Measurements from ENCODE around the gene KHNYN. TPM values are rescaled to one million over a fixed set of nuclear protein-coding genes. Genes with fewer than 3 reads are reported as not detected.
"Not testable (repeated sequence)": the region's sequence is repeated elsewhere in the genome, so short reads cannot be mapped to it uniquely, and the experiment has no call there.

Gene KHNYN
- total RNA-seq, 2 experiments from 2014 or later = 62.5 to 62.9 TPM

GRCh38 chr14:24463884-24464785 lies 34.4 kb downstream of the KHNYN start:
- Mint-ChIP-seq H3K4me1 (ENCODE audit: low read depth) (peaks cover 25% of the 10 kb centered on the region), H3K36me3 (no peaks in the 10 kb centered on the region), H3K4me3 (no peak overlapping the region), H3K27me3 (no peaks in the 10 kb centered on the region), H3K9me3 (no peaks in the 10 kb centered on the region), H3K27ac (no peak overlapping the region)
- POLR2A ChIA-PET = no interaction called here
- no peak for DNase-seq
- CTCF ChIA-PET = interaction anchor here (1.2 kb wide), 1 partner anchor 19 kb away, joined by 3 read pairs; no protein-coding TSS in a partner anchor
- intact Hi-C loops (cut with micrococcal nuclease) = no loop called here

DNA sequence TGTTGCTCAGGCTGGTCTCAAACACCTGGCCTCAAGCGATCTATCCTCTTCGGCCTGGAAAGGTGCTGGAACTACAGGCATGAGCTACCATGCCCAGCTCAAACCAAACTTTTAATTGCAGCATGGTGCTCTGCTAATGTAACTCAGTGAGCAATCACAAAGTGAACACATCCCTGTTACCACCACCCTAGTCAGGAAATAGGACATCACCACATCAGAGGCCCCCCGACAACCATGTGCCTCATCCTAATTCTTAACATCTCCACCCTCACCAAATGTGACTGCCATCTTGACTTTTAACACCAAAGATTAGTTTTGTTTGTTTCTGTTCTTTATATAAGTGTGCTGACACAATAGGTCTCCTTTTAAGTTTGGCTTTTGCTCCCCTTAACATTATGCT lies 35.6 kb downstream of the KHNYN start:
- peaks cover 2% of the 10 kb centered on the region for H3K9me3 Mint-ChIP-seq
- ChIA-PET POLR2A (no interaction called here), CTCF (no interaction called here)
- no peak for DNase-seq
- H3K27me3 Mint-ChIP-seq = no peaks in the 10 kb centered on the region
- peaks cover 25% of the 10 kb centered on the region for H3K4me1 Mint-ChIP-seq (ENCODE audit: low read depth)
- intact Hi-C loops (cut with micrococcal nuclease) = no loop called here
- H3K36me3 Mint-ChIP-seq = no peaks in the 10 kb centered on the region
- no peak overlapping the region for H3K4me3 Mint-ChIP-seq
- no peak overlapping the region for H3K27ac Mint-ChIP-seq

- Mint-ChIP-seq H3K27ac (no peak overlapping the region), H3K4me3 (no peak overlapping the region), H3K9me3 (peaks cover 4% of the 10 kb centered on the region), H3K36me3 (no peaks in the 10 kb centered on the region), H3K27me3 (no peaks in the 10 kb centered on the region), H3K4me1 (ENCODE audit: low read depth) (peaks cover 25% of the 10 kb centered on the region)
- CTCF ChIA-PET = no interaction called here
- intact Hi-C loops (cut with micrococcal nuclease) = no loop called here
- no peak for DNase-seq
- POLR2A ChIA-PET = no interaction called here
Measured at GRCh38 chr14:24465805-24466204, 36.1 kb downstream of the KHNYN start.

- POLR2A ChIA-PET; H3K4me3 Mint-ChIP-seq; H3K36me3 Mint-ChIP-seq; intact Hi-C loops (cut with micrococcal nuclease); H3K9me3 Mint-ChIP-seq; DNase-seq; H3K27ac Mint-ChIP-seq; H3K27me3 Mint-ChIP-seq; H3K4me1 Mint-ChIP-seq (ENCODE audit: low read depth): not testable (repeated sequence)
- CTCF ChIA-PET = interaction anchor here (2.6 kb wide), 1 partner anchor 11 kb away, joined by 8 read pairs; no protein-coding TSS in a partner anchor
Measured at GRCh38 chr14:24470450-24470849, 40.7 kb downstream of the KHNYN start.

DNA sequence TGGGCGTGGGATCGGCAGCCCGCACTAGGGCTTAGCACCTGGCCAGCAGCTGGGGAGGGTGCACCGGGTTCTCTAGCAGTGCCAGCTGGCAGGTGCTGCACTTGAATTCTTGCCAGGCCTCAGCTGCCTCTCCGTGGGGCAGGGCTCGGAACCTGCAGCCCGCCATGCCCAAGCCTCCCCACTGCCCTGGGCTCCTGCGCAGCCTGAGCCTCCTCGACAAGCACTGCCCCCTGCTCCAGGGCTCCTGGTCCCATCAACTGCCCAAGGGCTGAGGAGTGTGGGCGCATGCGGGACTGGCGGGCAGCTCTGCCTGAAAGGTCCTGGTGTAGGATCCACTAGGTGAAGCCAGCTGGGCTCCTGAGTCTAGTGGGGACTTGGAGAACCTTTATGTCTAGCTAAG lies 43.5 kb downstream of the KHNYN start:
- Mint-ChIP-seq H3K27ac (no peak overlapping the region), H3K4me3 (no peak overlapping the region), H3K9me3 (peaks cover 4% of the 10 kb centered on the region), H3K4me1 (ENCODE audit: low read depth) (no peaks in the 10 kb centered on the region), H3K27me3 (no peaks in the 10 kb centered on the region), H3K36me3 (no peaks in the 10 kb centered on the region)
- intact Hi-C loops (cut with micrococcal nuclease) = no loop called here
- CTCF ChIA-PET = interaction anchor here (1.3 kb wide), 1 partner anchor 9 kb away, joined by 4 read pairs; no protein-coding TSS in a partner anchor
- POLR2A ChIA-PET = no interaction called here
- no peak for DNase-seq

DNA sequence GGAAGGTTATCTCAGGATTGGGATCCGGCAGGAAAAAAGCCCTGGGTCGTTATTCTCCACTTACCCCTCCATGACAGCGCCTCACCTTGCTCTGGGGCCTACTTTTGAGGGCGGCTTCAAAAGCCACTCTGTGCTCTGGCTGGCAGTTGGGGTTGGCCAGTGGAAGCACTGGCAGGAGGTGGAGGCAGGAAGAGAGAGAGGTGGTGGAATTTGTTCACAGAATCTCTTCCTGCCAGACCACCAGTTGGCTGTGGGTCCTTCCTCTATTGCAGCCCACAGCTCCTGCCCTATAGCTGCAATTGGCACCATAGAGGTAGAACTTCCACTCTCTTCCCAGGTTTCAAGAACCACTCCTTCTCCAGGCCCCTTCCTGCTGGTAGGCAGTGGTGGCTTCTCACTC lies 45.5 kb downstream of the KHNYN start:
- Mint-ChIP-seq H3K36me3 (no peaks in the 10 kb centered on the region), H3K27me3 (no peaks in the 10 kb centered on the region), H3K4me1 (ENCODE audit: low read depth) (no peaks in the 10 kb centered on the region), H3K4me3 (no peak overlapping the region), H3K27ac (no peak overlapping the region), H3K9me3 (peaks cover 2% of the 10 kb centered on the region)
- POLR2A ChIA-PET = no interaction called here
- DNase-seq = no peak
- CTCF ChIA-PET = no interaction called here
- intact Hi-C loops (cut with micrococcal nuclease) = no loop called here

DNA sequence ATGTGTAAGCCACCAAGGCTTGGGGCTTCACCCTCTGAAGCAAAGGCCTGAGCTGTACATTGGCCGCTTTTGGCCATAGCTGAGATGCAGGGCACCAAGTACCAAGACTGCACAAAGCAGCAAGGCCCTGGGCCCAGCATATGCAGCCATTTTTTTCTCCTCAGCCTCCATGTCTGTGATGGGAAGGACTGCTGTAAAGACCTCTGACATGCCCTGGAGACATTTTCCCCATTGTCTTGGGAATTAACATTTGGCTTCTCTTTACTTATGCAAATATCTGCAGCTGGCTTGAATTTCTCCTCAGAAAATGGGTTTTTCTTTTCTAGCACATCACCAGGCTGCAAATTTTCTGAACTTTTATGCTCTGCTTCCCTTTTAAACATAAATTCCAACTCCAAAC lies 50.2 kb downstream of the KHNYN start:
- CTCF ChIA-PET, POLR2A ChIA-PET, H3K27ac Mint-ChIP-seq, H3K9me3 Mint-ChIP-seq, H3K27me3 Mint-ChIP-seq, H3K36me3 Mint-ChIP-seq, H3K4me3 Mint-ChIP-seq, DNase-seq: not testable (repeated sequence)
- intact Hi-C loops (cut with micrococcal nuclease) = loop anchor here (2.0 kb wide), 1 partner anchor 125 kb away; no protein-coding TSS in a partner anchor
- H3K4me1 Mint-ChIP-seq (ENCODE audit: low read depth) = peaks cover 21% of the 10 kb centered on the region

DNA sequence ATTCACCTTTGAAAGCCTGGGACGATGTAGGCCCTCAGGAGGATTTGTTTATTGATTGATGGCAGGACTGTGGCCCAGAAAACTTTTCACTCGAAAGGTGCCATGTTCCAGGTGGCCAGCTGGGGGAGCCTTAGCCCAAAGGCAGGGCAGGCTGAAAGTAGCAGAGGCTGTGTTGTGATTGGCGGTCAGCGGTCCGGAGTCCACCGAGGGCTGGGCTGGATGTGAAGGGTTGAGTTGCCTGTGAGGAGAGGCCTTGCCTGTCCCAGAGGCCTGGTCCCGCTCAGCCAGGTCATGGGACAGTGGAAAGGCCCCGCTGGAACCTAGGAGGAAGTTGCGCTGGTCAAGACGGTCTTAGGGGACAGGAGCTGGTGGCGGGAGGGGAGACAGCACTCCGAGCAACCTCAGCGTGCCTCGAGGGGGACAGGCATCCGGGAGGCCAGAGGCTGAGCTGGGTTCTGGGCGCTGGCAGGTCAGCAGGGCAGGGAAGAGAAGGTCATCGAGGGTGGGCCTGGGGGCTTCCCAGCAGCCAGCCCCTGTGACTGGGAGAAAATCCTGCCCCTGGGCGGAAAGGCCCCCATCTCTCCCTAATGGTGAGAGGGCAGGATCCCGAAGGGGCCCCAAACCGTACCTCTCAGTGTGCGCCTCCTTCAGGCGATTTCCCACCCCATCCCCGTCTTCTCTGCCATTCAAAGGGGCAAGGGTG lies 52.0 kb downstream of the KHNYN start:
- intact Hi-C loops (cut with micrococcal nuclease) = loop anchor here (1.0 to 2.0 kb wide), 2 partner anchors 123 to 198 kb away; no protein-coding TSS in a partner anchor
- Mint-ChIP-seq H3K4me3 (peak overlapping the region; percentile 60), H3K4me1 (ENCODE audit: low read depth) (peaks cover 21% of the 10 kb centered on the region), H3K27me3 (no peaks in the 10 kb centered on the region), H3K9me3 (no peaks in the 10 kb centered on the region), H3K36me3 (no peaks in the 10 kb centered on the region), H3K27ac (no peak overlapping the region)
- CTCF ChIA-PET = interaction anchor here (0.9 to 1.7 kb wide), 11 partner anchors 9 to 511 kb away, joined by 3 to 8 read pairs (median 4); no protein-coding TSS in a partner anchor
- POLR2A ChIA-PET = no interaction called here
- DNase-seq = peak; percentile 74

- H3K4me3 Mint-ChIP-seq; intact Hi-C loops (cut with micrococcal nuclease); DNase-seq; H3K27me3 Mint-ChIP-seq; H3K27ac Mint-ChIP-seq; H3K9me3 Mint-ChIP-seq; POLR2A ChIA-PET; H3K36me3 Mint-ChIP-seq: not testable (repeated sequence)
- CTCF ChIA-PET = interaction anchor here (1.2 to 2.4 kb wide), 5 partner anchors 18 to 225 kb away, joined by 3 to 12 read pairs (median 3); no protein-coding TSS in a partner anchor
- H3K4me1 Mint-ChIP-seq (ENCODE audit: low read depth) = peaks cover 21% of the 10 kb centered on the region
Measured at GRCh38 chr14:24482699-24483303, 53.0 kb downstream of the KHNYN start.

DNA sequence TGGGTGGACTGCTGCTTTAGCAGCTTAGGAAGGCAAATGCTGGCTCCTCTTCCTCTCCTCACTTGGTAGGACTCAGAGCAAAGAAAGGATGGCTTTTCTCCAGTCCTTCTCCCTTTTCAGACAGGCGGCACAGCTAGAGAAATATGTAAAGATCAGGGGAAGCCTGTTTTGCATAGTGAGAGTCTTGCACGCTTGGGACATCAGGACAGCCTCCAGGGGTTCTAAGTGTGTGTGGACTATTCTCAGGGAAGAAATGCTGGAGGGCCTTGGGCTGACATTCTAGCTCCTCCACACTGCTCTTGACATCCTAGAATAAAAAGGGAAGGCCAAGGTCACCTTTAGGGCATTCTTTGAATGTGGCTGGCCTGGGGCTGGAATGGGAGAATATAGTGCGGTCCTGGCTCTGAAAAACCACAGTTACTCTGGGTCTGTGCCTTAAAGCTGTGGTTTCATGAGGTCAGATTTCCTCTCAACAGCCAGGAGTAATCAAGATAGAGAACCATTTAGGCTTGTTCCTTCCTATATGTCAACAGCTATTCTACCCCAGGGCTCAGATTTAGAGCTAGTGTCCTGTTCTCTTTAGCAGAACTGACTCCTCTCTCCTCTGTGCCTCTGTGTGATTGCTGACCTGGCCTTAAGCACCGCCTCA lies 54.0 kb downstream of the KHNYN start:
- Mint-ChIP-seq H3K27me3 (no peaks in the 10 kb centered on the region), H3K4me1 (ENCODE audit: low read depth) (peaks cover 21% of the 10 kb centered on the region), H3K27ac (no peak overlapping the region), H3K36me3 (no peaks in the 10 kb centered on the region), H3K4me3 (no peak overlapping the region), H3K9me3 (no peaks in the 10 kb centered on the region)
- CTCF ChIA-PET = interaction anchor here (1.2 to 2.4 kb wide), 4 partner anchors 19 to 224 kb away, joined by 3 to 12 read pairs (median 6); no protein-coding TSS in a partner anchor
- intact Hi-C loops (cut with micrococcal nuclease) = no loop called here
- POLR2A ChIA-PET = no interaction called here
- DNase-seq = no peak
